ENCODE data around the gene PGM2. TPM values are rescaled to one million over a fixed set of nuclear protein-coding genes. Genes with fewer than 3 reads are reported as not detected.

PGM2 gene
- total and polyA plus RNA-seq, 4 donors, result 4.0 to 11.9 (median 7.9) TPM

DNA sequence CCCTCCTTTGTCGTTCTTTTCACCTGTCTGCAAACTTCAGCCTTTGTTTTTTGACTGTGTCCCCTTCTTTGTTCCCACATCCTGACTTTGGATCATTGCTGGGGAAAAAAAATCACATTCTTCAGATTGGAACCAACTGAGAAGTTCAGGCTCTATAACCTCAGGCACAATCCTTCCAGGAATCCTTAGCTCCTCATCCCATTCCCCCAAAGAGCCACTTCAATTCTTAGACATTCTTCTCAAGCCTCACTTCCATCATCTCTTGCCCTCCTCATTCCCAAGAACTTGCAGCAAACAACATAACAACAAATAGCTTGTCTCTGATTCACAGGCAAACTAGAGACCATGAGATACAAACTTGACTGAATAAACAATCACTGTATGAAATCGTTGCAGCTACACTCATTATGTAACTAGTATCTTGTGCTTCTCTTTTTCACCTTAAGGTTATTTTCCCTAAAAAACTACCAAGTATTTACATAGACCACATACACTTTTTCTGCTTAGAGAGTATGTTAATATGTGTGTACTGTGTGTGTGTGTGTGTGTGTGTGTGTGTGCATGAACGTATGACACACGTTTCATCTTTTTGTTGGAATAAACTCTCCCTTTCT is 26.4 kb upstream of the PGM2 start:
- Histone ChIP-seq H3K4me3 (ENCODE audit: low read depth in 1 of 3, low read length in 3 of 3) (no peak overlapping the region), H3K27me3 (ENCODE audit: control insufficient read depth in 4 of 4, insufficient read depth in 4 of 4, low read length in 3 of 4) (no peaks in the 10 kb centered on the region), H3K27ac (ENCODE audit: low read depth in 1 of 2, low read length in 2 of 2) (no peak overlapping the region), H3K36me3 (ENCODE audit: control insufficient read depth in 4 of 4, insufficient read depth in 3 of 4, low read depth in 1 of 4, low read length in 3 of 4) (no peaks in the 10 kb centered on the region), H3K4me1 (ENCODE audit: control insufficient read depth in 4 of 4, insufficient read depth in 4 of 4, low read length in 3 of 4) (no peaks in the 10 kb centered on the region), H3K9ac (ENCODE audit: low read depth in 1 of 2, low read length in 2 of 2) (no peak overlapping the region), H3K9me3 (ENCODE audit: control insufficient read depth in 4 of 4, low read length in 3 of 4) (no peaks in the 10 kb centered on the region)
- TF ChIP-seq, protein P1, sequence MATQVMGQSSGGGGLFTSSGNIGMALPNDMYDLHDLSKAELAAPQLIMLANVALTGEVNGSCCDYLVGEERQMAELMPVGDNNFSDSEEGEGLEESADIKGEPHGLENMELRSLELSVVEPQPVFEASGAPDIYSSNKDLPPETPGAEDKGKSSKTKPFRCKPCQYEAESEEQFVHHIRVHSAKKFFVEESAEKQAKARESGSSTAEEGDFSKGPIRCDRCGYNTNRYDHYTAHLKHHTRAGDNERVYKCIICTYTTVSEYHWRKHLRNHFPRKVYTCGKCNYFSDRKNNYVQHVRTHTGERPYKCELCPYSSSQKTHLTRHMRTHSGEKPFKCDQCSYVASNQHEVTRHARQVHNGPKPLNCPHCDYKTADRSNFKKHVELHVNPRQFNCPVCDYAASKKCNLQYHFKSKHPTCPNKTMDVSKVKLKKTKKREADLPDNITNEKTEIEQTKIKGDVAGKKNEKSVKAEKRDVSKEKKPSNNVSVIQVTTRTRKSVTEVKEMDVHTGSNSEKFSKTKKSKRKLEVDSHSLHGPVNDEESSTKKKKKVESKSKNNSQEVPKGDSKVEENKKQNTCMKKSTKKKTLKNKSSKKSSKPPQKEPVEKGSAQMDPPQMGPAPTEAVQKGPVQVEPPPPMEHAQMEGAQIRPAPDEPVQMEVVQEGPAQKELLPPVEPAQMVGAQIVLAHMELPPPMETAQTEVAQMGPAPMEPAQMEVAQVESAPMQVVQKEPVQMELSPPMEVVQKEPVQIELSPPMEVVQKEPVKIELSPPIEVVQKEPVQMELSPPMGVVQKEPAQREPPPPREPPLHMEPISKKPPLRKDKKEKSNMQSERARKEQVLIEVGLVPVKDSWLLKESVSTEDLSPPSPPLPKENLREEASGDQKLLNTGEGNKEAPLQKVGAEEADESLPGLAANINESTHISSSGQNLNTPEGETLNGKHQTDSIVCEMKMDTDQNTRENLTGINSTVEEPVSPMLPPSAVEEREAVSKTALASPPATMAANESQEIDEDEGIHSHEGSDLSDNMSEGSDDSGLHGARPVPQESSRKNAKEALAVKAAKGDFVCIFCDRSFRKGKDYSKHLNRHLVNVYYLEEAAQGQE (IDR thresholded peaks at IDR 0.05), result no peak
- no peak for TF ChIP-seq RAD21 (IDR thresholded peaks at IDR 0.05)
- TF ChIP-seq FOXA2 (IDR thresholded peaks at IDR 0.05), result no peak
- no peak for TF ChIP-seq NR2F2 (IDR thresholded peaks at IDR 0.05)
- no peak for TF ChIP-seq HNF4G (IDR thresholded peaks at IDR 0.05)
- TF ChIP-seq, protein P2, sequence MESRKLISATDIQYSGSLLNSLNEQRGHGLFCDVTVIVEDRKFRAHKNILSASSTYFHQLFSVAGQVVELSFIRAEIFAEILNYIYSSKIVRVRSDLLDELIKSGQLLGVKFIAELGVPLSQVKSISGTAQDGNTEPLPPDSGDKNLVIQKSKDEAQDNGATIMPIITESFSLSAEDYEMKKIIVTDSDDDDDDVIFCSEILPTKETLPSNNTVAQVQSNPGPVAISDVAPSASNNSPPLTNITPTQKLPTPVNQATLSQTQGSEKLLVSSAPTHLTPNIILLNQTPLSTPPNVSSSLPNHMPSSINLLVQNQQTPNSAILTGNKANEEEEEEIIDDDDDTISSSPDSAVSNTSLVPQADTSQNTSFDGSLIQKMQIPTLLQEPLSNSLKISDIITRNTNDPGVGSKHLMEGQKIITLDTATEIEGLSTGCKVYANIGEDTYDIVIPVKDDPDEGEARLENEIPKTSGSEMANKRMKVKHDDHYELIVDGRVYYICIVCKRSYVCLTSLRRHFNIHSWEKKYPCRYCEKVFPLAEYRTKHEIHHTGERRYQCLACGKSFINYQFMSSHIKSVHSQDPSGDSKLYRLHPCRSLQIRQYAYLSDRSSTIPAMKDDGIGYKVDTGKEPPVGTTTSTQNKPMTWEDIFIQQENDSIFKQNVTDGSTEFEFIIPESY (IDR thresholded peaks at IDR 0.05), result no peak
- TF ChIP-seq JUND (IDR thresholded peaks at IDR 0.05), result no peak
- no peak for TF ChIP-seq HNF4A (conservative IDR thresholded peaks at IDR 0.05)
- TF ChIP-seq RXRA (IDR thresholded peaks at IDR 0.05), result no peak
- TF ChIP-seq, protein P3, sequence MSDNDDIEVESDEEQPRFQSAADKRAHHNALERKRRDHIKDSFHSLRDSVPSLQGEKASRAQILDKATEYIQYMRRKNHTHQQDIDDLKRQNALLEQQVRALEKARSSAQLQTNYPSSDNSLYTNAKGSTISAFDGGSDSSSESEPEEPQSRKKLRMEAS (IDR thresholded peaks at IDR 0.05), result no peak
- TF ChIP-seq, protein P4, sequence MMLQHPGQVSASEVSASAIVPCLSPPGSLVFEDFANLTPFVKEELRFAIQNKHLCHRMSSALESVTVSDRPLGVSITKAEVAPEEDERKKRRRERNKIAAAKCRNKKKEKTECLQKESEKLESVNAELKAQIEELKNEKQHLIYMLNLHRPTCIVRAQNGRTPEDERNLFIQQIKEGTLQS (IDR thresholded peaks at IDR 0.05), result no peak
- no peak for TF ChIP-seq TAF1 (conservative IDR thresholded peaks at IDR 0.05)
- TF ChIP-seq EGR1 (IDR thresholded peaks at IDR 0.05; ENCODE audit: low read depth in 2 of 2), result no peak
- no peak for TF ChIP-seq FOXA1 (IDR thresholded peaks at IDR 0.05)
- TF ChIP-seq, protein P5, sequence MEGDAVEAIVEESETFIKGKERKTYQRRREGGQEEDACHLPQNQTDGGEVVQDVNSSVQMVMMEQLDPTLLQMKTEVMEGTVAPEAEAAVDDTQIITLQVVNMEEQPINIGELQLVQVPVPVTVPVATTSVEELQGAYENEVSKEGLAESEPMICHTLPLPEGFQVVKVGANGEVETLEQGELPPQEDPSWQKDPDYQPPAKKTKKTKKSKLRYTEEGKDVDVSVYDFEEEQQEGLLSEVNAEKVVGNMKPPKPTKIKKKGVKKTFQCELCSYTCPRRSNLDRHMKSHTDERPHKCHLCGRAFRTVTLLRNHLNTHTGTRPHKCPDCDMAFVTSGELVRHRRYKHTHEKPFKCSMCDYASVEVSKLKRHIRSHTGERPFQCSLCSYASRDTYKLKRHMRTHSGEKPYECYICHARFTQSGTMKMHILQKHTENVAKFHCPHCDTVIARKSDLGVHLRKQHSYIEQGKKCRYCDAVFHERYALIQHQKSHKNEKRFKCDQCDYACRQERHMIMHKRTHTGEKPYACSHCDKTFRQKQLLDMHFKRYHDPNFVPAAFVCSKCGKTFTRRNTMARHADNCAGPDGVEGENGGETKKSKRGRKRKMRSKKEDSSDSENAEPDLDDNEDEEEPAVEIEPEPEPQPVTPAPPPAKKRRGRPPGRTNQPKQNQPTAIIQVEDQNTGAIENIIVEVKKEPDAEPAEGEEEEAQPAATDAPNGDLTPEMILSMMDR (IDR thresholded peaks at IDR 0.05; ENCODE audit: low read depth, low read length, missing input control), result no peak
- TF ChIP-seq GABPA (IDR thresholded peaks at IDR 0.05 in 1 of 2, conservative IDR thresholded peaks at IDR 0.05 in 1 of 2), result no peak
- TF ChIP-seq SP1 (IDR thresholded peaks at IDR 0.05), result no peak
- DNase-seq (ENCODE audit: low spot score), result no peak
- WGBS, result 47% methylated on average over 4 of the region's 4 CpGs

All from liver (tissue), 9 donors.